GM12891 (cell line): ENCODE results near the gene POLR3A.

ENCODE experiments used
- POLR2A ChIP-seq: IDR thresholded peaks from 2 replicates; pipeline ENCODE4 v1.6.1; 2011; ENCODE audit warnings: low read depth, low read length, control low read depth
- POLR2AphosphoS5 ChIP-seq: IDR thresholded peaks from 2 replicates; pipeline ENCODE4 v1.6.1; 2011; ENCODE audit warnings: low read depth, low read length, control low read depth
- POU2F2 ChIP-seq: IDR thresholded peaks from 2 replicates; pipeline ENCODE4 v1.6.1; 2011; ENCODE audit warnings: low read depth, mild to moderate bottlenecking, control low read depth, low read length, moderate library complexity
- SPI1 ChIP-seq: IDR thresholded peaks from 2 replicates; pipeline ENCODE4 v1.6.1; 2011; ENCODE audit warnings: low read depth, low read length, control low read depth

GRCh38 chr10:78009662-78010061 is 19.7 kb downstream of the POLR3A start:
- no peak for TF ChIP-seq POLR2AphosphoS5
- no peak for TF ChIP-seq POU2F2
- no peak for TF ChIP-seq POLR2A
- no peak for TF ChIP-seq SPI1
